Measurements from ENCODE around the gene NRL. TPM values are rescaled to one million over a fixed set of nuclear protein-coding genes. Genes with fewer than 3 reads are reported as not detected.

Gene NRL
- total and polyA plus RNA-seq, 5 donors: 0.79 to 2.9 (median 2.6) TPM

GRCh38 chr14:24122416-24122815 lies 7.7 kb upstream of the NRL start:
- intact Hi-C loops (cut with DNase I): no loop called here
- no peaks in the 10 kb centered on the region for H3K9me3 ChIP-seq (ENCODE audit: control insufficient read depth, low read length)
- no peak overlapping the region for H3K4me3 ChIP-seq (ENCODE audit: low read length)
- H3K27ac ChIP-seq (ENCODE audit: low read length): no peak overlapping the region
- no peaks in the 10 kb centered on the region for H3K27me3 ChIP-seq (ENCODE audit: control insufficient read depth, insufficient read depth)
- 96% methylated on average over 4 of the region's 4 CpGs for WGBS
- H3K4me1 ChIP-seq (ENCODE audit: control insufficient read depth, insufficient read depth, low read length): no peaks in the 10 kb centered on the region
- ATAC-seq: no peak
- no peak for DNase-seq

GRCh38 chr14:24121210-24121609 lies 6.5 kb upstream of the NRL start:
- 95% methylated on average over 8 of the region's 8 CpGs for WGBS
- no peak for ATAC-seq

GRCh38 chr14:24119691-24120090 lies 4.9 kb upstream of the NRL start:
- no peaks in the 10 kb centered on the region for H3K27me3 ChIP-seq (ENCODE audit: control insufficient read depth, insufficient read depth)
- H3K27ac ChIP-seq (ENCODE audit: low read length): no peak overlapping the region
- no peak overlapping the region for H3K4me3 ChIP-seq (ENCODE audit: low read length)
- H3K9me3 ChIP-seq (ENCODE audit: control insufficient read depth, low read length): no peaks in the 10 kb centered on the region
- ATAC-seq: no peak
- WGBS: 98% methylated on average over 6 of the region's 6 CpGs
- intact Hi-C loops (cut with DNase I): no loop called here
- DNase-seq: no peak
- H3K4me1 ChIP-seq (ENCODE audit: control insufficient read depth, insufficient read depth, low read length): peaks cover 3% of the 10 kb centered on the region

More at GRCh38 chr14:24121210-24121609, 6.5 kb upstream of the NRL start:
- H3K9me3 ChIP-seq (ENCODE audit: control insufficient read depth, low read length): no peaks in the 10 kb centered on the region
- no peak for DNase-seq
- H3K27me3 ChIP-seq (ENCODE audit: control insufficient read depth, insufficient read depth): no peaks in the 10 kb centered on the region
- no peak overlapping the region for H3K27ac ChIP-seq (ENCODE audit: low read length)
- H3K4me1 ChIP-seq (ENCODE audit: control insufficient read depth, insufficient read depth, low read length): no peaks in the 10 kb centered on the region
- H3K4me3 ChIP-seq (ENCODE audit: low read length): no peak overlapping the region
- intact Hi-C loops (cut with DNase I): no loop called here

- WGBS: 90% methylated on average over 6 of the region's 6 CpGs
- no peak overlapping the region for H3K27ac ChIP-seq (ENCODE audit: low read length)
- no peaks in the 10 kb centered on the region for H3K9me3 ChIP-seq (ENCODE audit: control insufficient read depth, low read length)
- H3K4me3 ChIP-seq (ENCODE audit: low read length): no peak overlapping the region
- DNase-seq (peak in 1 of 3 donors; percentile 50), ATAC-seq (no peak)
- intact Hi-C loops (cut with DNase I): no loop called here
- peaks cover 3% of the 10 kb centered on the region for H3K4me1 ChIP-seq (ENCODE audit: control insufficient read depth, insufficient read depth, low read length)
- no peaks in the 10 kb centered on the region for H3K27me3 ChIP-seq (ENCODE audit: control insufficient read depth, insufficient read depth)
These were observed 2.4 kb upstream of the NRL start for GRCh38 chr14:24117179-24117578.

GRCh38 chr14:24116128-24116814 lies 1.5 kb upstream of the NRL start:
- ATAC-seq: no peak
- intact Hi-C loops (cut with DNase I): no loop called here
- 83% methylated on average over 6 of the region's 6 CpGs for WGBS
- Histone ChIP-seq H3K27ac (ENCODE audit: low read length) (no peak overlapping the region), H3K4me1 (ENCODE audit: control insufficient read depth, insufficient read depth, low read length) (peaks cover 3% of the 10 kb centered on the region), H3K27me3 (ENCODE audit: control insufficient read depth, insufficient read depth) (no peaks in the 10 kb centered on the region), H3K4me3 (ENCODE audit: low read length) (peak overlapping the region; percentile 61), H3K9me3 (ENCODE audit: control insufficient read depth, low read length) (no peaks in the 10 kb centered on the region)
- DNase-seq: no peak

- no peaks in the 10 kb centered on the region for H3K9me3 ChIP-seq (ENCODE audit: control insufficient read depth, low read length)
- ATAC-seq: no peak
These were observed 826 bp upstream of the NRL start for GRCh38 chr14:24115422-24116127.

GRCh38 chr14:24113801-24114531 lies 783 bp downstream of the NRL start:
- H3K27me3 ChIP-seq (ENCODE audit: control insufficient read depth, insufficient read depth): no peaks in the 10 kb centered on the region
- DNase-seq: peak; percentile 91 to 93 (median 93)
- WGBS: under 1% methylated on average over 42 of the region's 42 CpGs
- peaks cover 3% of the 10 kb centered on the region for H3K4me1 ChIP-seq (ENCODE audit: control insufficient read depth, insufficient read depth, low read length)
- peak; percentile 68 to 71 for ATAC-seq
- H3K4me3 ChIP-seq (ENCODE audit: low read length): peak overlapping the region; percentile 43
- intact Hi-C loops (cut with DNase I): no loop called here
- no peaks in the 10 kb centered on the region for H3K9me3 ChIP-seq (ENCODE audit: control insufficient read depth, low read length)
- H3K27ac ChIP-seq (ENCODE audit: low read length): peak overlapping the region; percentile 96

More at GRCh38 chr14:24115422-24116127, 826 bp upstream of the NRL start:
- peak in 1 of 3 donors; percentile 60 for DNase-seq
- Histone ChIP-seq H3K27me3 (ENCODE audit: control insufficient read depth, insufficient read depth) (no peaks in the 10 kb centered on the region), H3K4me1 (ENCODE audit: control insufficient read depth, insufficient read depth, low read length) (peaks cover 3% of the 10 kb centered on the region), H3K4me3 (ENCODE audit: low read length) (peak overlapping the region; percentile 61), H3K27ac (ENCODE audit: low read length) (peak overlapping the region; percentile 61)
- intact Hi-C loops (cut with DNase I): no loop called here
- 3% methylated on average over 14 of the region's 14 CpGs for WGBS

GRCh38 chr14:24113379-24113800 lies 1.4 kb downstream of the NRL start:
- peak overlapping the region; percentile 96 for H3K27ac ChIP-seq (ENCODE audit: low read length)
- no peaks in the 10 kb centered on the region for H3K27me3 ChIP-seq (ENCODE audit: control insufficient read depth, insufficient read depth)
- peaks cover 3% of the 10 kb centered on the region for H3K4me1 ChIP-seq (ENCODE audit: control insufficient read depth, insufficient read depth, low read length)
- DNase-seq (no peak), ATAC-seq (no peak)
- no peaks in the 10 kb centered on the region for H3K9me3 ChIP-seq (ENCODE audit: control insufficient read depth, low read length)
- WGBS: 20% methylated on average over 15 of the region's 15 CpGs
- intact Hi-C loops (cut with DNase I): no loop called here
- peak overlapping the region; percentile 43 for H3K4me3 ChIP-seq (ENCODE audit: low read length)

GRCh38 chr14:24110523-24110922 lies 4.2 kb downstream of the NRL start:
- no peak overlapping the region for H3K4me3 ChIP-seq (ENCODE audit: low read length)
- no peak for ATAC-seq
- intact Hi-C loops (cut with DNase I): no loop called here
- no peak overlapping the region for H3K27ac ChIP-seq (ENCODE audit: low read length)
- no peaks in the 10 kb centered on the region for H3K4me1 ChIP-seq (ENCODE audit: control insufficient read depth, insufficient read depth, low read length)
- no peaks in the 10 kb centered on the region for H3K27me3 ChIP-seq (ENCODE audit: control insufficient read depth, insufficient read depth)
- DNase-seq: no peak
- 63% methylated on average over 1 of the region's 1 CpG for WGBS
- H3K9me3 ChIP-seq (ENCODE audit: control insufficient read depth, low read length): no peaks in the 10 kb centered on the region

- no peak for ATAC-seq
- DNase-seq: no peak
- WGBS: 85% methylated on average over 9 of the region's 9 CpGs
- no peak overlapping the region for H3K4me3 ChIP-seq (ENCODE audit: low read length)
- H3K9me3 ChIP-seq (ENCODE audit: control insufficient read depth, low read length): no peaks in the 10 kb centered on the region
- H3K27ac ChIP-seq (ENCODE audit: low read length): no peak overlapping the region
- no peaks in the 10 kb centered on the region for H3K27me3 ChIP-seq (ENCODE audit: control insufficient read depth, insufficient read depth)
- intact Hi-C loops (cut with DNase I): no loop called here
- H3K4me1 ChIP-seq (ENCODE audit: control insufficient read depth, insufficient read depth, low read length): no peaks in the 10 kb centered on the region
These were observed 4.7 kb downstream of the NRL start for GRCh38 chr14:24110060-24110459.
